GM18502 (cell line): Measurements from ENCODE around the gene CSTPP1.
"Not testable (repeated sequence)": the region's sequence is repeated elsewhere in the genome, so short reads cannot be mapped to it uniquely, and the experiment has no call there.

Experiments used
- ATAC-seq: cut with Tn5 transposase; IDR thresholded peaks from one replicate; pipeline ENCODE4 v1.9.1; 2021; ENCODE audit warnings: mild to moderate bottlenecking; ENCODE audit not compliant: unreplicated experiment, poor library complexity

CSTPP1 gene

DNA sequence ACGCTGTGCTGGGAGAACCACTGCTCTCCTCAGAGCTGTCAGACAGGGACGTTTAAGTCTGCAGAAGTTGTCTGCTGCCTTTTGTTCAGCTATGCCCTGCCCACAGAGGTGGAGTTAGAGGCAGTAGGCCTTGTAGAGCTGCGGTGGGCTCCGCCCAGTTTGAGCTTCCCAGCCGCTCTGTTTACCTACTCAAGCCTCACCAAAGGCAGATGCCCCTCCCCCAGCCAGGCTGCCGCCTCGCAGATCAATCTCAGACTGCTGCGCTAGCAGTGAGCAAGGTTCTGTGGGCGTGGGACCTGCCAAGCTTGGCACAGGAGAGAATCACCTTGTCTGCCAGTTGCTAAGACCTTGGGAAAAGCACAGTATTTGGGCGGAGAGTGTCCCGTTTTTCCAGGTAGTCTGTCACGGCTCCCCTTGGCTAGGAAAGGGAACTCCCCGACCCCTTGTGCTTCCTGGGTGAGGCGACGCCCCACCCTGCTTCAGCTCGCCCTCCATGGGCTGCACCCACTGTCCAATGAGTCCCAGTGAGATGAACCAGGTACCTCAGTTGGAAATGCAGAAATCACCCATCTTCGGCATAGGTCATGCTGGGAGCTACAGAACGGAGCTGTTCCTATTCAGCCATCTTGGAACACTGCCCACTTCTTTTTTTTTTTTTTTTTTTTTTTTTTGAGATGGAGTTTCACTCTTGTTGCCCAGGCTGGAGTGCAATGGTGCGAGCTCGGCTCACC, 182.6 kb downstream of the CSTPP1 start:
- not testable (repeated sequence) for ATAC-seq

DNA sequence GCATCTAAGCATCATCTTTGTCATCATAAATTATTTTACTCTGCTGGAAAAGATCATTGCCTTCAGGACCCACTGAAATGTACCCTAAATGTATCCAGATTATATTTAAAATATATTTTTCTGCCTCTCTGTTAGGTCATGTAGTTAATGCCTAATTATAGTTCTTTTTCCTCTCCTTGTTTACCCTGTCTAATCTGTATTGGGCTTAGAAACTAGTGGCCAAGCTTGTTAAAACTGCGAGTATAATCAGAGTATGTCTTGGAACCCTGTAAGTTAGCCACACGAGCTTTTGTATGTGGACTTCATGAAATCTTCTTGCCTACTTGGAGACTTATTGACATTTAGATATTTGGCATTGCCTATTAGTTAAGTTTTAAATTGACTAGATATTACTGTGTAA, 184.5 kb downstream of the CSTPP1 start:
- no peak for ATAC-seq

DNA sequence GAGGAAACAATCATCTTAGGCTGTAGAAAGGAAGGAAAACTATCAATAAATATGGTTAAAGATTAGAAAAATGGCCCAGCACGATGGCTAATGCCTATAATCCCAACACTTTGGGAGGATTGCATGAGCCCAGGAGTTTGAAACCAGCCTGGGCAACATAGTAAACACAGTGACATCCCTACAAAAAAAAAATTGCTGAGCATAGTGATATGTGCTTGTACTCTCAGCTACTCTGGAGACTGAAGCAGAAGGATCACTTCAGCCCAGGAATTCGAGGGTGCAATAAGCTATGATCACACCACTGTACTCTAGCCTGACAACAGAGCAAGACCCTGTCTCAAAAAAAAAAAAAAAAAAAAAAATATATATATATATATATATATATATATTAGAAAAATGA, 185.2 kb downstream of the CSTPP1 start:
- no peak for ATAC-seq

DNA sequence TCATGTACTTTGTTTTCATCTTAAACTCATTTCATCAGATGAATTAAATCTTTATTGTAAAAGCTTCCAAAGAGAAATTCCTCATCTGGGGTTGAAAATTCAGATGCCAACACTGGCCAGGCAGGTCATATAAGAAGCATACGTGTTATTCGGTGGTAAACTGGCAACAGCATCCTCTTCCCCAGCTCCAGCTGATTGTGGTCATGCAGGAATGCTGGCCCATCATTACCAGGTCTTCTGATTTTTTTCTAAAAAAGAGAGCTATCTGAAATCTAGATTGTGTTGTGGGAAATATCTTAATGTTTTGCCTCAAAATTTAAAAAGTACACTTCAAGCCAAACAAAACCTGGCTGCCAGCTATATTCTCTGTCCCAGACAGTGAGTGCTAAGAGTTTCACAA, 186.5 kb downstream of the CSTPP1 start:
- no peak for ATAC-seq

DNA sequence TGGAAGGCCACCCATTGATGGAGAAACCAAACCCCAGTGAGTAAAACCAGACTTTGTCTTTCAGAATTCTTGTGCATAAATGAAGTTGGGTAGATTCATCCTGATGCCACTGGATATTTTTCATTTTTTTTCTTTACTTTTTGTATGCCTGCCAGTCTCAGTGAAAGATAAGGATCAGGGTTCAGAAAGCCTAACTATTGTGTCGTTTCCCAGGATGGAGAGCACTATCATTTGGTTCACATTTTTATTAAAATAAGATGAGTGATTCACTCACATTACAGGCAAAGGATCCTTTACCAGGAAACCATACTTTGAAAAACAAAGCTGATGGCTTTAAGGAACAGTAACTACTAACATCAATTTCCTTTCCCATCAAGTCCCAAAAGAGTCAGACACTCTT, 188.1 kb downstream of the CSTPP1 start:
- ATAC-seq = no peak

DNA sequence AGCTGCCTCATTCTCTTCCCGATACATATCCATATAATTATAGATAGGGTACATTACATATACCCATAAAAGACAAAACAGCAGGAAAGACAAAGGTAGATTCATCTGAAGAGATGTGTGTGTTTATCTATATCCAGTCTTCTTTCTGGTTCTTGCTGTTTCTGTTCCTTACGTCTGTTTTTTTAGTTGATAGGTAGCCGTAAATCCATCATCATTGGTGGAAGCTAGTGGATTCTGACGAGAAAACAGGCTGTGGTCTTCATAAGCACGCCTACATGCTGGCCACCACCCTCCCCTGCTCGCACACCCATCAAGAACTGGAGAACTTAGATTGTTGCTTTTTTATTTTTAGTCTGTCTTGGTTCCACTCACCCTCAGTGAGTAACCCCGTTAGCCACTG, 188.5 kb downstream of the CSTPP1 start:
- ATAC-seq = no peak

DNA sequence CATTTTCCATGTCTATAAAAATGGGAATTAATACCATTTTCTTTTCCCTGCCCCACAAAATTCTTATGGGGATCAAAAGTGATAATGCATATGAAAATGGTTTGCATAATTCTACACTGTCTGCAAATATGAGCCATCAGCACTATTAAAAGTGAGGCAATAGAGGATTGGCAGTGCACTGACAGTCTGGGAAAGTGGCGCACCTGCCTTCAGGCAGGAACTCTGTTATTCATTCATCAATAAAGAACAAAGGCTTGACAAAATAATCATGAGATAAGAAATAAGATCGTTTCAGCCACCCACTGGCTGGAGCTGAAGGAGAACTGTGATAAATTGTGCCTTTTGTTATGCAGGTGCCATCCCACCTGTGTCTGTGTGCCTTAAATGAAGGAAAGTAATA, 190.7 kb downstream of the CSTPP1 start:
- no peak for ATAC-seq

DNA sequence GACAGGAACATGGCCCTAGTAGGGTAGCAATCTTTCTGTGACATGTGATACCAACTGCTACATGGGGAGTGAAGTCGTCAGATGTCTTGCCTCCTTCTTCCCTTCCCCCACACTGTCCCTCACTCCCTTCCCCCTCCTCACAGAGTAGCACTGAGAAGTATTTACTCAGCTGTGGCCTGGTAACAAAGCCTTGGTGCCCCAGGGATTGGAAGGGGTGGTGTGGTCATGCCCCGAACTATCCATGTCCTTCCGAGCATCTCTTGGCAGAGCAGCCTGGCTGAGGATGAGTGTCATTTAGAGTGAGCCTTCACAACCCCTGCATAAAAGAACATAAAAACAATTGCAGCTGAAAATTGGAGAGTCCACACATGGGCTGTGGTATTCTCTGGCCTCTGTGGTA, 194.0 kb downstream of the CSTPP1 start:
- ATAC-seq = no peak

DNA sequence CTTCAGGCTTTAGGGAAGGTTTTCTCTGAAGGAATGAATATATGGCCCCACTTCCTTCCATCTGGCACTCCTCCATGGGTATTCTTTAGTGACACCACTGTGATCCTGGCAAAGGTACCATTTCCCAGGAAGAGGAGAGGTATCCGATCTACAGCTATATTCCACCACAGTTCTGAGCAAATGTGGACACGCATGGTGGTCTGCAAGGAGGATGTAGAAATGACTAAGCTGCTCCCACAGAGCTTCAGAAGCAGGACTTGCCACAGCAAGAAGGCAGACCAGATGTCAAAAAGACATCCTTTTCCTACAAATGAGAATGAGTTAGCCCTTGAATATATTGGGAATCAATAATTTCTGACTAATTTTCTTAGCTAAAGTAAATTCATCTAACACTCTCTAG, 194.6 kb downstream of the CSTPP1 start:
- ATAC-seq = no peak

DNA sequence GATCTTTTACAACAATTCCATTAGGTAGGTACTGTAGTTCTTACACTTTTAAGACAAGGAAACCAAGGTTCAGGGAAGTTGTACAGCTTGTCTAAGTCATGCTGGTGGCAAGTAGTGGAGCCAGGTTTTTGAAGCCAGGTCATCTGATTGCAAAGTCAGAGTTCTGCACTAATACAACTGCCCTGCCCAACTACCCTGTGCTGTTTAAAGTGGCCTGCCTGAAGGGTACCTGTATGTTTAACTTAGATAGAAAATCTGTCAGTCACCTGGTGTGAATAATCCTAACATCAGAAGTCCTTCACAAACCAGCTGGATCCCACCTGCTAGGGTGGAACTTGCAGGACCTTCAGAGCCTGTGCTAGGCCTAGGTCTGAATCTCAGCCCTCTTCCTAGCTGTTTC, 195.9 kb downstream of the CSTPP1 start:
- ATAC-seq = no peak

DNA sequence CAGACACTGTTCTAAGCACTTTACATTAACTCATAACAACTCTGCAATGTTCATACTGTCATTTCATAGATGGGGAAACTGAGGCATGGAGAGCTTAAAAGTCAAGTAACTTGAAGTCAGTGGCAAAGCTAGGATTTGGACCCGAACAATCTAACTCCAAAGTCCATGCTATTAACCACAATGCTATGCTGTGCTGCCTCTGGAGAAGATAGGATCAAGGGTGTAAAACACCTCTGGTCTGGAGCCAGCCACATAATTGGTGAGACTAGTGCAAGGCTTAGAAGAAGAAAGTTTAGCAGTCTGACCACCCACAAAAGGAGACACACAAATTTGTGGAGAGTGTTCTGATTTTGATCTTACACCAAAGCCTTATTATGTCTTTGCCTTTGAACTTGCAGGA, 196.4 kb downstream of the CSTPP1 start:
- no peak for ATAC-seq

DNA sequence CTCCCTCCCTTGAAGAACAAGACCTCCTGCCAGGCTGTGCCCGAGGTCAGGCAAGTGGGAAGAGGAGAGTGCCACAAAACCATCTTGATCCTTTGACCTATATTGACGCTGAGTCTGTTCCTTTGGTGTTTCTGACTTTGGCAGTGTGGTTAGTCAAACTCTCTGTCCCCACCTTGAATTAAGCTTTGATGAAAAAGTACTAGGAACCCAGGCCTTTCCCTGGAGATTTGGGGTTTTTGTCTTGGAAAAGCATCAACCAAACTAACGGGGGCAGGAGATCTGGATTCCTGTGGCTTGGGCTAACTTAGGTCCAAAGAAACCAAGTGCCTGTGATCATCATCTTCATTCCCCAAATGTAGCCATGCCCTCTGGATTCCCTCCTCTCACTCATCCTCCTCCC, 199.8 kb downstream of the CSTPP1 start:
- ATAC-seq = no peak

DNA sequence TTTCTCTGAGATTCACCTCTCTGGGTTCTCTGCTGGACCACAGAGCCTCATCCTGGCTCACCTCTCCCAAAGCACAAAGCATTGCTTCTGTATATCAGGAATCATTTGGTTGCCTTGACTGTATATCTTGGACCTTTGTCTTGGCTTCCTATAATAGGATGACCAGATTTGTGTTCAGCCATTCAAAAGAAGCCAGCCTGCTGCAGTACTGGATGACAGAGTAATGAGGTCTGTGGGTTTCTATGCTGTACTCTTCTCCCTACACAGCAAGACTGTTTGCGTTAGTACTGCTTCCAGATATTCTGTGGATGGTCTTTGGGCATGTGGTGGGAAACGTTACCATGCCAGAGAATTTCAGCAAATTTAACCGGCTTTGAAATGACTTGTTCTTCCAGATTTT, 200.4 kb downstream of the CSTPP1 start:
- no peak for ATAC-seq

DNA sequence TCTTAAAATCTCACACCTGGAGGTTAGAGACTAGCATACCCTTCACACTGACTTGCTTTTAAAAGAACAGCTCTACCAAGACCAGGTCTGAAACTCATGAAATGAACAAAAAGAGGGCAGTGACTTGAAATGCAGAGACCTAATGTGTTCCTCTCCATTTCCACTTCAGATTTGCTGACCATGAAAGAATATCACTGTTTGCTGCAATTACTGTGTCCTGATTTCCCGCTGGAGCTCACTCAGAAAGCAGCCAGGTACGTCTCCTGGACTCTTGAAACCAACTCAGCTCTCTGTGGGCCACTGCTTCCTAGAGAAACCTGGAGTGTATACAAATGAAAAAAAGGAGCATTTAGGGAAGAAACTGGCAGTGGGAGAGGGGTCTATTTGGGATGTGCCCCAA, 200.9 kb downstream of the CSTPP1 start:
- no peak for ATAC-seq

DNA sequence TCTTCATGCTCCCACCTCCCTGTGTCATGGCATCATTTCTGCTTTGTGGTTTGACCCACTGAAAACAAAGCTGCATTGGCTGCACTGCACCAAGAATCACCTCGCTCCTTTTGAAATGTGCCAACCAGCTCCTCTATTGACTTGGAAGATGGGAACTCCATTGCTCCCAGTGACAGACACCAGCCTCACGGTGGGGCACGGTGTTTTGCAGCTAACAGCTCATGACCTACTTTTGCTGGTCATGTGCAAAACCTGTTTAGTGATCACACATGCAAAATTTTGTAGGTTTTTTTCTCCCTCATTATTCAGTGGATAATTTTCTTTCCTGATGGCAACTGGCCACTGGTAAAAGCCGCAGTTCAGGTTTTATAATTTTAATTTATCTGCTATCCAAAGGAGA, 203.3 kb downstream of the CSTPP1 start:
- ATAC-seq = no peak

DNA sequence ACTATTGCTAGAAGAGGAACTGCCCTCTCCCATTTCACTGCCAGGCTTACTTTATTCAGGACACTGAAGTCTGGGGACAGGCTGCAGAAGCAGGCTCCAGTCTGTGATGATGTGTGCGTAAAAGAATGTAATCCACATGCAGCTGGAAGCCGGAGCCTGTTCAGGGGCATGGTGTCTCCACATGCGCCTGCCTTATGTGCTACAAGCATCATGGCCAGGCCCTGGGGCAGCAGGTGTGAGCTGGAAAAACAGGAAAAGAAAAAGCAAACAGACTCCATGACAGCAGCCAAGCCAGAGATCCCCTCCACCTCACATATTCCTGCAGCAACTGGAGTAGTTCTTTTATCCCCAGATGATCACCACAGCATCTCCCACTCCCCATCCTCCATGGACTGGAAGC, 206.8 kb downstream of the CSTPP1 start:
- no peak for ATAC-seq

DNA sequence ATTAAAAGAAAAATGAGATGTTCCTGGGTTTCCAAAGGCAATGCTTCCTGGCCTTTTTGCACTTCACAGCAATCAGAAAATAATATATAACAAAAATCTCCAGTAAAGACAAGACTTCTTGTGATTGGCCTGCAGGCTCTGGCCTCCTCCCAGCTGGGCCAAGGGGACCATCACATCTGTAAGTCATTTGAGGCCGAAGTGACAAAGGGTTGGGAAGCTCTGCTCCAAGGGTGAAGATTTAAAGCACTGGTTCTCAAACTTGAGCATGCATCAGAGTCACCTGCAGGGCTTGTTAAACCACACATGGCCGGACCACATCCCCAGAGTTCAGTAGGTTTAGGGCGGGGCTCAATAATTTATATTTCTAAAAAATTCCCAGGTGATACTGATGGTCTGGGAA, 208.0 kb downstream of the CSTPP1 start:
- ATAC-seq = no peak

DNA sequence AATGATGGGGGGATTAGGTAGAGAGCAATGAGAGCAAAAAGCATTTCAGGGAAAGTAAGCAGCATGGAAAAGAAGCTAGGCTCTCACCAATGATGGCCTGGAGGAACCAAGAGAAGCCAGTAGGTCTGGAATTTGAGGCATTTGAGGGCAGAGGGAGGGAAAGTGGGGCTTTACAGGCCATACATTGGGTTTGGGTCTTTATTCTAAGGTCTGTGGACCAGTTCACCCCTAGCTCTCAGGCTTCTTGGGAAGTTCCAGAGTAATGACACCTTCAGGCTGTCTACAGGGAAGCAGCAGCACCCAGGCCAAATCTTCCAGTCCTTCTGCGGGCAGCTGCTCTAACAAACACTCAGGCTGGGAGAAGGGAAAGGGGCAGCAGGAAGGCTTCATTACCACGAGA, 210.7 kb downstream of the CSTPP1 start:
- ATAC-seq = no peak

DNA sequence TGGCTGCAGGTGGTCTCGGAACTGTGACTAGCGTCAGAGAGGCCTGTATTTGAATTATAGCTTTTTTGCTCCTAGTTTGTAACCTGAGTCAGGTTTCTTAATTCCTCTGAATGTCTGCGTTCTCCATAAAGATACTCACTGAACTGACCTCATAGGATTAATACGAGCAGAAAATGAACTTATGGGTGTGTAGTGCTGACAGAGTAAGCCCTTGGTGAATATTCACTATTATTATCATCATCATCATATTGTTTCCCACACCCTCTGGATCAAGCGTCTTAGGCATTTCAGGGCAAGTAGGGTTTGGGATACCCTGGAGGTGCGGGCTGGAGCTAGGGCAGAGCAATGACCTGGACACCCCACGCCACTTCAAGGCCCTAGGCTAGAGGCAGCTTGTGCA, 211.1 kb downstream of the CSTPP1 start:
- no peak for ATAC-seq

DNA sequence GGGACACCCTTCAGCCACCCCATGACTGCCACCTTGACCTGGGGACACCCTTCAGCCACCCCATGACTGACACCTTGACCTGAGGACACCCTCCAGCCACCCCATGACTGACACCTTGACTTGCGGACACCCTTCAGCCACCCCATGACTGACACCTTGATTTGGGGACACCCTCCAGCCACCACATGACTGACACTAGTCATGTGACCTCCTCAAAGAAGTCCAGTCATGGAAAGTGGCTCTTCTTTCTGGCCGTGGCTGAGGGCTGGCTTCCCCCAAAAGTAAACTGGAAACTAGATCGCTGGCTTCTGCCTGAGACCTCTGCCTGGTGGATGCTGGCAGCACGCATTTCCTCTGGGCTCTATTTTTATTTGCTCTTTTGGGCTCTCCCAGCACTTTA, 211.7 kb downstream of the CSTPP1 start:
- ATAC-seq = no peak

DNA sequence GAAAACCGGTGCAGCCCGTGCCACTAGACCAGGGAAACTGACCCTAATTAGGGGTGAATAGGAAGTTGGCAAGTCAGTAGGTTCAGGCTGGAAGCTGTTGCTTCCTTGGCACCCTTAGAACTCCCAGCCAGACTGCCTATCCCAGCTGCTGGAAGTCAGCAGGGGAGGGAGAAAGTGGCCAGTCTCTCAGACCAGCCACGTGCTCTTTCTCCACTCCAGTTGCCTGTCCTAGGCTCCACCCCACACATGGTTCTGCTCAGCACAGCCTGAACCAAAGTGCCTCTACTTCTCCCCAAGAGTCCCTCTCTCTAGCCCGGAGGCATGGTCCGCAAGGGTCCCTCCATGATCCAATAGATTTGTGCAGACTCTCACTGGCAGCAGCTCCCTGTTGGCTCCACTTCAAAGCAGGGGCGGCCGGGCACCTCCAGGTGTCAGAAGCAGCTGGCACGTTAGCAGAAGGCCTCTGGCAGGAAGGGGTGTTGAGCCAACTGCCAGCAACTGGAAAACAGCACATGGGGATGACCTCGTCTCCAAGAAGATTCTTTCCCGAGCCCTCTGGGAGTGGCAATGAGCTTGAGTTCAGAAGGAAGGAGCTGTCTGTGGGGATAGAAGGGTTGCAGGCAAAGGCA, 212.5 kb downstream of the CSTPP1 start:
- ATAC-seq = no peak

DNA sequence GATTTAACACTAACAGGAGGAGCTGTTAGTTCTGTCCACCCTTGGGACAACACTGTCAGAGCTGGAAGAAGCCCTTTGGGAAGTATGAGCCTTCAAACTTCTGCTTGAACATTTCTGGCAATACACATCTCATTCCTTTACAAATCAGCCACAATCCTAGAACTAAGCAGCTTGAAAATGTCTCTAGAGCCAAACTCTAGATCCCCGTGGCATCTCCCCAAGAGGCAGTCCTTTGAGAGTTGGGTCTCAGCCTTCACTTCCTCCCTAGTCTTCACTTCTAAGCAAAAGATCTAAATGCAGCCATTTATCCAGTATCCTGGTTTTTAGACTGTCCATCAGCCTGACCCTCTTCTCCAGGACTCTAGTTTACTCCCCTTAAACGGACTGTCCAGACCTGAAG, 213.2 kb downstream of the CSTPP1 start:
- no peak for ATAC-seq
